ENCODE results near the gene FKRP.

FKRP gene

GRCh38 chr19:46724468-46724867 is 21.4 kb upstream of the FKRP start:
- Histone ChIP-seq H4K20me1 (ENCODE audit: insufficient read depth, low read length) (0 out of 2 replicates have a peak, but pooled peaks cover 12% of the 10 kb centered on the region), H2AFZ (ENCODE audit: low read length) (no peak overlapping the region), H3K4me2 (ENCODE audit: low read depth, low read length) (no peak overlapping the region), H3K27ac (ENCODE audit: low read length) (no peak overlapping the region), H3K36me3 (replicated peaks; ENCODE audit: insufficient read depth, low read length) (0 out of 2 replicates have a peak, but pooled peaks cover 5% of the 10 kb centered on the region), H3F3A (ENCODE audit: insufficient read depth, low read length) (no peaks in the 10 kb centered on the region), H3K79me2 (ENCODE audit: low read length) (peaks cover 30% of the 10 kb centered on the region), H3K4me3 (ENCODE audit: low read length) (no peak overlapping the region), H3K9me3 (replicated peaks; ENCODE audit: insufficient read depth, low read length) (no peaks in the 10 kb centered on the region), H3K9ac (ENCODE audit: low read length) (no peak overlapping the region), H3K9me2 (replicated peaks; ENCODE audit: insufficient read depth, low read length) (no peaks in the 10 kb centered on the region), H3K27me3 (replicated peaks; ENCODE audit: insufficient read depth, low read length) (no peaks in the 10 kb centered on the region), H3K4me1 (ENCODE audit: low read length) (peaks cover 1% of the 10 kb centered on the region)
- no peak for TF ChIP-seq CTCF (IDR thresholded peaks at IDR 0.05; ENCODE audit: low read length)
- no peak for TF ChIP-seq EZH2 (optimal IDR thresholded peaks at IDR 0.05; ENCODE audit: low read depth, low read length)
- no peak for TF ChIP-seq EZH2phosphoT487 (IDR thresholded peaks at IDR 0.05; ENCODE audit: low read length)
- DNase-seq: no peak

GRCh38 chr19:46725036-46725820 is 20.6 kb upstream of the FKRP start:
- Histone ChIP-seq H2AFZ (ENCODE audit: low read length) (no peak overlapping the region), H3F3A (ENCODE audit: insufficient read depth, low read length) (no peaks in the 10 kb centered on the region), H3K4me3 (ENCODE audit: low read length) (no peak overlapping the region), H4K20me1 (ENCODE audit: insufficient read depth, low read length) (0 out of 2 replicates have a peak, but pooled peaks cover 15% of the 10 kb centered on the region), H3K9me2 (replicated peaks; ENCODE audit: insufficient read depth, low read length) (no peaks in the 10 kb centered on the region), H3K79me2 (ENCODE audit: low read length) (peaks cover 37% of the 10 kb centered on the region), H3K9ac (ENCODE audit: low read length) (no peak overlapping the region), H3K4me2 (ENCODE audit: low read depth, low read length) (no peak overlapping the region), H3K4me1 (ENCODE audit: low read length) (no peaks in the 10 kb centered on the region), H3K36me3 (replicated peaks; ENCODE audit: insufficient read depth, low read length) (0 out of 2 replicates have a peak, but pooled peaks cover 5% of the 10 kb centered on the region), H3K27ac (ENCODE audit: low read length) (no peak overlapping the region), H3K9me3 (replicated peaks; ENCODE audit: insufficient read depth, low read length) (no peaks in the 10 kb centered on the region), H3K27me3 (replicated peaks; ENCODE audit: insufficient read depth, low read length) (no peaks in the 10 kb centered on the region)
- no peak for TF ChIP-seq EZH2 (optimal IDR thresholded peaks at IDR 0.05; ENCODE audit: low read depth, low read length)
- TF ChIP-seq CTCF (IDR thresholded peaks at IDR 0.05; ENCODE audit: low read length): no peak
- TF ChIP-seq EZH2phosphoT487 (IDR thresholded peaks at IDR 0.05; ENCODE audit: low read length): no peak
- no peak for DNase-seq

GRCh38 chr19:46725859-46726393 is 19.9 kb upstream of the FKRP start:
- Histone ChIP-seq H3K36me3 (replicated peaks; ENCODE audit: insufficient read depth, low read length) (0 out of 2 replicates have a peak, but pooled peaks cover 5% of the 10 kb centered on the region), H3K9ac (ENCODE audit: low read length) (no peak overlapping the region), H3K27me3 (replicated peaks; ENCODE audit: insufficient read depth, low read length) (no peaks in the 10 kb centered on the region), H3K9me2 (replicated peaks; ENCODE audit: insufficient read depth, low read length) (no peaks in the 10 kb centered on the region), H4K20me1 (ENCODE audit: insufficient read depth, low read length) (0 out of 2 replicates have a peak, but pooled peaks cover 15% of the 10 kb centered on the region), H3K4me2 (ENCODE audit: low read depth, low read length) (no peak overlapping the region), H3K4me1 (ENCODE audit: low read length) (no peaks in the 10 kb centered on the region), H3K9me3 (replicated peaks; ENCODE audit: insufficient read depth, low read length) (no peaks in the 10 kb centered on the region), H3F3A (ENCODE audit: insufficient read depth, low read length) (peaks cover 4% of the 10 kb centered on the region; the same call in 1 of the 2 replicates), H3K27ac (ENCODE audit: low read length) (no peak overlapping the region), H3K79me2 (ENCODE audit: low read length) (peaks cover 43% of the 10 kb centered on the region), H2AFZ (ENCODE audit: low read length) (no peak overlapping the region), H3K4me3 (ENCODE audit: low read length) (no peak overlapping the region)
- no peak for DNase-seq
- TF ChIP-seq EZH2 (optimal IDR thresholded peaks at IDR 0.05; ENCODE audit: low read depth, low read length) (no peak), EZH2phosphoT487 (IDR thresholded peaks at IDR 0.05; ENCODE audit: low read length) (no peak), CTCF (IDR thresholded peaks at IDR 0.05; ENCODE audit: low read length) (no peak)

All from MM.1S (cell line).